Measurements from ENCODE around the gene OSBPL10. TPM values are rescaled to one million over a fixed set of nuclear protein-coding genes. Genes with fewer than 3 reads are reported as not detected.

Gene OSBPL10
- total and polyA plus RNA-seq, 2 of the 8 experiments (the other 6 are each of a cell fraction or from before 2014, with no cell fraction given) = 26.2 to 86.7 TPM

DNA sequence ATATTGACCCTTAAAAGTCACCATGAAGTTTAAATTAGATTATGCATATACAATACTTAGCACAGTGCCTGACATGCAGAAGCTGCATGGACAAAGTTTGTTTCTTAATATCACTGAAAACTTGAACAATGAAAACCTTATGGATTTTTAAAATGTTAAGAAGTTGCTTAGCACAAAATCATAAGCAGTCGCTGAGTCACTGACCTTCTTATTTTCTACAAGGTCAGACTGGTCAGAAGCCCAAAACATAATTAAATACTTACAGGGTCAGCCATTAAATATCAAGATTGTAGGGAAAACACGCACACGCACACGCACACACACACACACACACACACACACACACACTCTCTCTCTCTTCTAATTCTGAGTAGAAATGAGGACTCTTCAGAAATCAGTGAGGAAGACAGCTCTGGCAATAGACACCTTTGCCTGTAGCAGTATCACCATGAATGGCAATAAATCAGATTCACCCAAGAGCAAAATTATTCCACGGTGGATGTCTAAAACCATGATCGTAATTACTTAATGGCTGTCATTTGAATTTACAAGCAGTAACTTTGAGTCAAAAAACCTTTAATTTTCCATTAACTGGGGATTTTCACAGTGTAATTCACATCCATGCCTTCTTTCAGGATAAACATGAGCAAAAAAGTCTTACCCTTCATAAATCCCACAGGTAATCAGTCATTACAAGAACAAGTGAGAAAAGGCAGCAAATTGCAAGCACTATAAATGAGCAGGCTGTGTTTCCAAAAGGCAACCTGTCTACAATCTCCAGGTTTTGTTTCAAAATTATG, 147.5 kb downstream of the OSBPL10 start (continued):
- TF ChIP-seq, protein P1, sequence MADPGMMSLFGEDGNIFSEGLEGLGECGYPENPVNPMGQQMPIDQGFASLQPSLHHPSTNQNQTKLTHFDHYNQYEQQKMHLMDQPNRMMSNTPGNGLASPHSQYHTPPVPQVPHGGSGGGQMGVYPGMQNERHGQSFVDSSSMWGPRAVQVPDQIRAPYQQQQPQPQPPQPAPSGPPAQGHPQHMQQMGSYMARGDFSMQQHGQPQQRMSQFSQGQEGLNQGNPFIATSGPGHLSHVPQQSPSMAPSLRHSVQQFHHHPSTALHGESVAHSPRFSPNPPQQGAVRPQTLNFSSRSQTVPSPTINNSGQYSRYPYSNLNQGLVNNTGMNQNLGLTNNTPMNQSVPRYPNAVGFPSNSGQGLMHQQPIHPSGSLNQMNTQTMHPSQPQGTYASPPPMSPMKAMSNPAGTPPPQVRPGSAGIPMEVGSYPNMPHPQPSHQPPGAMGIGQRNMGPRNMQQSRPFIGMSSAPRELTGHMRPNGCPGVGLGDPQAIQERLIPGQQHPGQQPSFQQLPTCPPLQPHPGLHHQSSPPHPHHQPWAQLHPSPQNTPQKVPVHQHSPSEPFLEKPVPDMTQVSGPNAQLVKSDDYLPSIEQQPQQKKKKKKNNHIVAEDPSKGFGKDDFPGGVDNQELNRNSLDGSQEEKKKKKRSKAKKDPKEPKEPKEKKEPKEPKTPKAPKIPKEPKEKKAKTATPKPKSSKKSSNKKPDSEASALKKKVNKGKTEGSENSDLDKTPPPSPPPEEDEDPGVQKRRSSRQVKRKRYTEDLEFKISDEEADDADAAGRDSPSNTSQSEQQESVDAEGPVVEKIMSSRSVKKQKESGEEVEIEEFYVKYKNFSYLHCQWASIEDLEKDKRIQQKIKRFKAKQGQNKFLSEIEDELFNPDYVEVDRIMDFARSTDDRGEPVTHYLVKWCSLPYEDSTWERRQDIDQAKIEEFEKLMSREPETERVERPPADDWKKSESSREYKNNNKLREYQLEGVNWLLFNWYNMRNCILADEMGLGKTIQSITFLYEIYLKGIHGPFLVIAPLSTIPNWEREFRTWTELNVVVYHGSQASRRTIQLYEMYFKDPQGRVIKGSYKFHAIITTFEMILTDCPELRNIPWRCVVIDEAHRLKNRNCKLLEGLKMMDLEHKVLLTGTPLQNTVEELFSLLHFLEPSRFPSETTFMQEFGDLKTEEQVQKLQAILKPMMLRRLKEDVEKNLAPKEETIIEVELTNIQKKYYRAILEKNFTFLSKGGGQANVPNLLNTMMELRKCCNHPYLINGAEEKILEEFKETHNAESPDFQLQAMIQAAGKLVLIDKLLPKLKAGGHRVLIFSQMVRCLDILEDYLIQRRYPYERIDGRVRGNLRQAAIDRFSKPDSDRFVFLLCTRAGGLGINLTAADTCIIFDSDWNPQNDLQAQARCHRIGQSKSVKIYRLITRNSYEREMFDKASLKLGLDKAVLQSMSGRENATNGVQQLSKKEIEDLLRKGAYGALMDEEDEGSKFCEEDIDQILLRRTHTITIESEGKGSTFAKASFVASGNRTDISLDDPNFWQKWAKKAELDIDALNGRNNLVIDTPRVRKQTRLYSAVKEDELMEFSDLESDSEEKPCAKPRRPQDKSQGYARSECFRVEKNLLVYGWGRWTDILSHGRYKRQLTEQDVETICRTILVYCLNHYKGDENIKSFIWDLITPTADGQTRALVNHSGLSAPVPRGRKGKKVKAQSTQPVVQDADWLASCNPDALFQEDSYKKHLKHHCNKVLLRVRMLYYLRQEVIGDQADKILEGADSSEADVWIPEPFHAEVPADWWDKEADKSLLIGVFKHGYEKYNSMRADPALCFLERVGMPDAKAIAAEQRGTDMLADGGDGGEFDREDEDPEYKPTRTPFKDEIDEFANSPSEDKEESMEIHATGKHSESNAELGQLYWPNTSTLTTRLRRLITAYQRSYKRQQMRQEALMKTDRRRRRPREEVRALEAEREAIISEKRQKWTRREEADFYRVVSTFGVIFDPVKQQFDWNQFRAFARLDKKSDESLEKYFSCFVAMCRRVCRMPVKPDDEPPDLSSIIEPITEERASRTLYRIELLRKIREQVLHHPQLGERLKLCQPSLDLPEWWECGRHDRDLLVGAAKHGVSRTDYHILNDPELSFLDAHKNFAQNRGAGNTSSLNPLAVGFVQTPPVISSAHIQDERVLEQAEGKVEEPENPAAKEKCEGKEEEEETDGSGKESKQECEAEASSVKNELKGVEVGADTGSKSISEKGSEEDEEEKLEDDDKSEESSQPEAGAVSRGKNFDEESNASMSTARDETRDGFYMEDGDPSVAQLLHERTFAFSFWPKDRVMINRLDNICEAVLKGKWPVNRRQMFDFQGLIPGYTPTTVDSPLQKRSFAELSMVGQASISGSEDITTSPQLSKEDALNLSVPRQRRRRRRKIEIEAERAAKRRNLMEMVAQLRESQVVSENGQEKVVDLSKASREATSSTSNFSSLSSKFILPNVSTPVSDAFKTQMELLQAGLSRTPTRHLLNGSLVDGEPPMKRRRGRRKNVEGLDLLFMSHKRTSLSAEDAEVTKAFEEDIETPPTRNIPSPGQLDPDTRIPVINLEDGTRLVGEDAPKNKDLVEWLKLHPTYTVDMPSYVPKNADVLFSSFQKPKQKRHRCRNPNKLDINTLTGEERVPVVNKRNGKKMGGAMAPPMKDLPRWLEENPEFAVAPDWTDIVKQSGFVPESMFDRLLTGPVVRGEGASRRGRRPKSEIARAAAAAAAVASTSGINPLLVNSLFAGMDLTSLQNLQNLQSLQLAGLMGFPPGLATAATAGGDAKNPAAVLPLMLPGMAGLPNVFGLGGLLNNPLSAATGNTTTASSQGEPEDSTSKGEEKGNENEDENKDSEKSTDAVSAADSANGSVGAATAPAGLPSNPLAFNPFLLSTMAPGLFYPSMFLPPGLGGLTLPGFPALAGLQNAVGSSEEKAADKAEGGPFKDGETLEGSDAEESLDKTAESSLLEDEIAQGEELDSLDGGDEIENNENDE (IDR thresholded peaks at IDR 0.05; ENCODE audit: insufficient replicate concordance, low read length) = no peak
- TF ChIP-seq, protein P2, sequence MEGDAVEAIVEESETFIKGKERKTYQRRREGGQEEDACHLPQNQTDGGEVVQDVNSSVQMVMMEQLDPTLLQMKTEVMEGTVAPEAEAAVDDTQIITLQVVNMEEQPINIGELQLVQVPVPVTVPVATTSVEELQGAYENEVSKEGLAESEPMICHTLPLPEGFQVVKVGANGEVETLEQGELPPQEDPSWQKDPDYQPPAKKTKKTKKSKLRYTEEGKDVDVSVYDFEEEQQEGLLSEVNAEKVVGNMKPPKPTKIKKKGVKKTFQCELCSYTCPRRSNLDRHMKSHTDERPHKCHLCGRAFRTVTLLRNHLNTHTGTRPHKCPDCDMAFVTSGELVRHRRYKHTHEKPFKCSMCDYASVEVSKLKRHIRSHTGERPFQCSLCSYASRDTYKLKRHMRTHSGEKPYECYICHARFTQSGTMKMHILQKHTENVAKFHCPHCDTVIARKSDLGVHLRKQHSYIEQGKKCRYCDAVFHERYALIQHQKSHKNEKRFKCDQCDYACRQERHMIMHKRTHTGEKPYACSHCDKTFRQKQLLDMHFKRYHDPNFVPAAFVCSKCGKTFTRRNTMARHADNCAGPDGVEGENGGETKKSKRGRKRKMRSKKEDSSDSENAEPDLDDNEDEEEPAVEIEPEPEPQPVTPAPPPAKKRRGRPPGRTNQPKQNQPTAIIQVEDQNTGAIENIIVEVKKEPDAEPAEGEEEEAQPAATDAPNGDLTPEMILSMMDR (IDR thresholded peaks at IDR 0.05; ENCODE audit: control extremely low read depth in 1 of 3, insufficient read depth in 1 of 3, low read depth in 1 of 3, low read length in 3 of 3) = no peak
- TF ChIP-seq RXRA (IDR thresholded peaks at IDR 0.05; ENCODE audit: insufficient read depth, low read depth, low read length) (no peak), CHD2 (IDR thresholded peaks at IDR 0.05; ENCODE audit: low read length) (no peak)
